ENCODE results near the gene DTL. TPM values are rescaled to one million over a fixed set of nuclear protein-coding genes. Genes with fewer than 3 reads are reported as not detected.

The DTL gene
- polyA plus RNA-seq, 2 of the 4 experiments (the other 2 are of a cell fraction): 22.0 to 30.2 TPM

- FAIRE-seq (no peak), DNase-seq (ENCODE audit: low read depth in 1 of 2, low spot score in 1 of 2) (no peak), ATAC-seq (no peak)
- no peak overlapping the region for H3K4me3 ChIP-seq
- ChIA-PET CTCF (no interaction called here), POLR2A (no interaction called here)
- 92% methylated on average over 5 of the region's 5 CpGs for WGBS (ENCODE audit: missing lambda C conversion rate)
- H3K27ac ChIP-seq: no peak overlapping the region
- no peaks in the 10 kb centered on the region; the same call in 1 of the 3 replicates for H3K9me3 ChIP-seq
- H3K4me2 ChIP-seq: no peak overlapping the region
- H3K4me1 ChIP-seq: no peaks in the 10 kb centered on the region
- no peak for TF ChIP-seq FOXS1 (CRISPR knock-in tag; IDR thresholded peaks at IDR 0.05)
- TF ChIP-seq HEYL (CRISPR knock-in tag; IDR thresholded peaks at IDR 0.05): no peak
- TF ChIP-seq EP300 (IDR thresholded peaks at IDR 0.05): no peak
- TF ChIP-seq TFCP2L1 (CRISPR knock-in tag; IDR thresholded peaks at IDR 0.05): no peak
- no peak for TF ChIP-seq RARB (CRISPR knock-in tag; IDR thresholded peaks at IDR 0.05)
- TF ChIP-seq TP53 (CRISPR knock-in tag; IDR thresholded peaks at IDR 0.05): no peak
- TF ChIP-seq ZSCAN20 (CRISPR knock-in tag; IDR thresholded peaks at IDR 0.05): no peak
- no peak for TF ChIP-seq USF2 (IDR thresholded peaks at IDR 0.05)
- TF ChIP-seq RAD21 (conservative IDR thresholded peaks at IDR 0.05 in 1 of 2, IDR thresholded peaks at IDR 0.05 in 1 of 2): no peak
- TF ChIP-seq JUN (IDR thresholded peaks at IDR 0.05): no peak
- no peak for TF ChIP-seq NR3C1 (IDR thresholded peaks at IDR 0.05)
- TF ChIP-seq CHD4 (IDR thresholded peaks at IDR 0.05; ENCODE audit: borderline replicate concordance): no peak
- no peak for TF ChIP-seq SMC3 (IDR thresholded peaks at IDR 0.05)
- TF ChIP-seq EHMT2 (IDR thresholded peaks at IDR 0.05; ENCODE audit: low read depth): no peak
- TF ChIP-seq, protein P1, sequence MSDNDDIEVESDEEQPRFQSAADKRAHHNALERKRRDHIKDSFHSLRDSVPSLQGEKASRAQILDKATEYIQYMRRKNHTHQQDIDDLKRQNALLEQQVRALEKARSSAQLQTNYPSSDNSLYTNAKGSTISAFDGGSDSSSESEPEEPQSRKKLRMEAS (IDR thresholded peaks at IDR 0.05): no peak
- TF ChIP-seq GATA3 (IDR thresholded peaks at IDR 0.05; ENCODE audit: borderline replicate concordance): no peak
- no peak for TF ChIP-seq JUNB (IDR thresholded peaks at IDR 0.05)
- TF ChIP-seq FOSL2 (IDR thresholded peaks at IDR 0.05): no peak
- TF ChIP-seq FOSL2 (CRISPR knock-in tag; IDR thresholded peaks at IDR 0.05): no peak
- TF ChIP-seq, protein P2, sequence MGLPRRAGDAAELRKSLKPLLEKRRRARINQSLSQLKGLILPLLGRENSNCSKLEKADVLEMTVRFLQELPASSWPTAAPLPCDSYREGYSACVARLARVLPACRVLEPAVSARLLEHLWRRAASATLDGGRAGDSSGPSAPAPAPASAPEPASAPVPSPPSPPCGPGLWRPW (IDR thresholded peaks at IDR 0.05): no peak
These were observed 102.9 kb downstream of the DTL start for GRCh38 chr1:212138457-212138856.

DNA sequence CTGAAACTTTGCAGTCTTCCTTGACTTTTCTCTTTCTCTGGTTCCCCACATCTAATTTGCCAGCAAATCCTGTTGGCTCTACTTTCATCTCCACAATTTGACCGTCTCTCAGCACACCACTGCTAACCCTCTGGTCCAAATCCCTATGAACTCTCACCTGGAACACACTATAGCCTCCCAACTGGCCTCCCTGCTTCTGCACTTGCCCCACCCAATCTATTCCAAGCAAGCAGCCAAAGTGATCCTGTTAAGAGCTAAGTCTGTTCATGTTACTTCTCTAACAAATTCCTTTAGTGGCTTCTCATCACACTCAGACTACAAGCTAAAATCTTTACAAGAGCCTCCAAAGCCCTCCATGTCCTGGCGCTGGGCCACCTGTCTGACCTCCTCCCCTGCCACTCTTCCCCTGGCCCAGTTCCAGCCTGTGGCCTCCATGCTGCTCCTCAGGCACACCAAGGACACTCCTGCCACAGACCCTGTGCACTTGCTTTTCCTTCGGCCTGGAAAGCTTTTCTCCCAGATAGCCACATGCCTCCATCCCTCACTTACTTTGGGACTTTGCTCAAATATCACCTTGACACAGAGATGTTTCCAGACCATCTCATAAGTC is 104.1 kb downstream of the DTL start:
- Histone ChIP-seq H3K9me3 (no peaks in the 10 kb centered on the region; the same call in 1 of the 3 replicates), H3K4me1 (no peaks in the 10 kb centered on the region), H3K4me2 (no peak overlapping the region), H3K4me3 (no peak overlapping the region), H3K27ac (no peak overlapping the region)
- CTCF ChIA-PET: interaction anchor here (0.6 to 0.7 kb wide), 2 partner anchors 49 to 1021 kb away, joined by 3 read pairs; no protein-coding TSS in a partner anchor
- POLR2A ChIA-PET: no interaction called here
- no peak for TF ChIP-seq E2F6 (IDR thresholded peaks at IDR 0.05; ENCODE audit: borderline replicate concordance, low read depth)
- TF ChIP-seq BHLHE40 (IDR thresholded peaks at IDR 0.05; ENCODE audit: low read depth, low read length): no peak
- no peak for TF ChIP-seq ZNF302 (CRISPR knock-in tag; IDR thresholded peaks at IDR 0.05)
- ATAC-seq (no peak), FAIRE-seq (no peak), DNase-seq (ENCODE audit: low read depth in 1 of 2, low spot score in 1 of 2) (no peak)
- WGBS (ENCODE audit: missing lambda C conversion rate): 95% methylated on average over 3 of the region's 3 CpGs

DNA sequence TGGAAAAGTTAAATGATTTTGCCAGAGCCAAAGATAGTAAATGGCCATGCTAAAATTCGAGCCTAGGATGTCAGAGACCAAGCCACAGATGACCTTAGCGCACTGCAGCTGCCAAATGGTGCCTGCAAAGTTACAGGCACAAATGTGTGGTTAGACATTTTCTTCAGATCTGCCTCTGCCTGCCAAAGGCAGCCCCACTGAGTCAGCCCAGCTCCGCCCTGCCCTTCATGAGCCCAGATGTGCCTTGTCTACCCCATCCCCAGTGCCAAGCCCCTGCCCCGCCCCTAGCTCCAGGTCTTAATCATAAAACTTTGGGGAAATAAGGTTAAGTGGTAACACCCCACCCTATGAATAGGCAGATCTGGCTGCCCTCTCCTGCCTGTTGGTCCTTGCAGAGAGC is 105.9 kb downstream of the DTL start:
- ATAC-seq (no peak), DNase-seq (ENCODE audit: low read depth in 1 of 2, low spot score in 1 of 2) (no peak), FAIRE-seq (no peak)
- ChIA-PET POLR2A (no interaction called here), CTCF (interaction anchor here (0.6 to 1.5 kb wide), 2 partner anchors 69 to 150 kb away, joined by 4 read pairs; no protein-coding TSS in a partner anchor)
- Histone ChIP-seq H3K9me3 (no peaks in the 10 kb centered on the region), H3K4me2 (no peak overlapping the region), H3K4me1 (no peaks in the 10 kb centered on the region), H3K27ac (no peak overlapping the region), H3K4me3 (no peak overlapping the region)
- 81% methylated on average over 4 of the region's 4 CpGs for WGBS (ENCODE audit: missing lambda C conversion rate)
- TF ChIP-seq, protein P3, sequence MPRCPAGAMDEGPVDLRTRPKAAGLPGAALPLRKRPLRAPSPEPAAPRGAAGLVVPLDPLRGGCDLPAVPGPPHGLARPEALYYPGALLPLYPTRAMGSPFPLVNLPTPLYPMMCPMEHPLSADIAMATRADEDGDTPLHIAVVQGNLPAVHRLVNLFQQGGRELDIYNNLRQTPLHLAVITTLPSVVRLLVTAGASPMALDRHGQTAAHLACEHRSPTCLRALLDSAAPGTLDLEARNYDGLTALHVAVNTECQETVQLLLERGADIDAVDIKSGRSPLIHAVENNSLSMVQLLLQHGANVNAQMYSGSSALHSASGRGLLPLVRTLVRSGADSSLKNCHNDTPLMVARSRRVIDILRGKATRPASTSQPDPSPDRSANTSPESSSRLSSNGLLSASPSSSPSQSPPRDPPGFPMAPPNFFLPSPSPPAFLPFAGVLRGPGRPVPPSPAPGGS (IDR thresholded peaks at IDR 0.05): no peak
- TF ChIP-seq JUN (IDR thresholded peaks at IDR 0.05) (no peak), PHF8 (IDR thresholded peaks at IDR 0.05; ENCODE audit: borderline replicate concordance, low read depth) (no peak), MAFK (IDR thresholded peaks at IDR 0.05; ENCODE audit: partially characterized antibody) (no peak), JUNB (IDR thresholded peaks at IDR 0.05) (no peak), REST (IDR thresholded peaks at IDR 0.05) (no peak), HOXB13 (CRISPR knock-in tag; IDR thresholded peaks at IDR 0.05; ENCODE audit: low read depth) (no peak)
- TF ChIP-seq, protein P1 (IDR thresholded peaks at IDR 0.05): no peak
